ENCODE measurements around the gene DLG1. TPM values are rescaled to one million over a fixed set of nuclear protein-coding genes. Genes with fewer than 3 reads are reported as not detected.

The DLG1 gene
- total RNA-seq, 1 donor from 2014 or later = 138 TPM

- no peak overlapping the region for H3K4me3 ChIP-seq
- no peaks in the 10 kb centered on the region for H3F3A ChIP-seq (ENCODE audit: low read depth)
- no peak for DNase-seq (ENCODE audit: low spot score)
- Mint-ChIP-seq H3K4me3 (peak overlapping the region; percentile 28), H3K27ac (no peak overlapping the region), H3K27me3 (ENCODE audit: insufficient read depth, low read depth) (peaks cover 16% of the 10 kb centered on the region), H3K9me3 (no peaks in the 10 kb centered on the region), H3K36me3 (no peaks in the 10 kb centered on the region), H3K4me1 (peaks cover 38% of the 10 kb centered on the region)
- H3K79me2 ChIP-seq (ENCODE audit: low read depth) = no peaks in the 10 kb centered on the region
- TF ChIP-seq EZH2 (IDR thresholded peaks at IDR 0.05) (no peak), EZH2phosphoT487 (IDR thresholded peaks at IDR 0.05) (no peak)
- TF ChIP-seq, protein P1, sequence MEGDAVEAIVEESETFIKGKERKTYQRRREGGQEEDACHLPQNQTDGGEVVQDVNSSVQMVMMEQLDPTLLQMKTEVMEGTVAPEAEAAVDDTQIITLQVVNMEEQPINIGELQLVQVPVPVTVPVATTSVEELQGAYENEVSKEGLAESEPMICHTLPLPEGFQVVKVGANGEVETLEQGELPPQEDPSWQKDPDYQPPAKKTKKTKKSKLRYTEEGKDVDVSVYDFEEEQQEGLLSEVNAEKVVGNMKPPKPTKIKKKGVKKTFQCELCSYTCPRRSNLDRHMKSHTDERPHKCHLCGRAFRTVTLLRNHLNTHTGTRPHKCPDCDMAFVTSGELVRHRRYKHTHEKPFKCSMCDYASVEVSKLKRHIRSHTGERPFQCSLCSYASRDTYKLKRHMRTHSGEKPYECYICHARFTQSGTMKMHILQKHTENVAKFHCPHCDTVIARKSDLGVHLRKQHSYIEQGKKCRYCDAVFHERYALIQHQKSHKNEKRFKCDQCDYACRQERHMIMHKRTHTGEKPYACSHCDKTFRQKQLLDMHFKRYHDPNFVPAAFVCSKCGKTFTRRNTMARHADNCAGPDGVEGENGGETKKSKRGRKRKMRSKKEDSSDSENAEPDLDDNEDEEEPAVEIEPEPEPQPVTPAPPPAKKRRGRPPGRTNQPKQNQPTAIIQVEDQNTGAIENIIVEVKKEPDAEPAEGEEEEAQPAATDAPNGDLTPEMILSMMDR (IDR thresholded peaks at IDR 0.05) = no peak
- H3K4me1 ChIP-seq = peaks cover 15% of the 10 kb centered on the region
- no peaks in the 10 kb centered on the region for H4K20me1 ChIP-seq (ENCODE audit: low read depth)
- H3K27me3 ChIP-seq = no peaks in the 10 kb centered on the region
- no peaks in the 10 kb centered on the region for H3K9me3 ChIP-seq (ENCODE audit: low read depth)
- no peak overlapping the region for H3K27ac ChIP-seq
- H3K4me2 ChIP-seq = peak overlapping the region; percentile 31
- no peak overlapping the region for H3K9ac ChIP-seq
- no peak overlapping the region for H2AFZ ChIP-seq (replicated peaks)
- no peaks in the 10 kb centered on the region for H3K36me3 ChIP-seq
Measured at GRCh38 chr3:197022405-197023231, 275.8 kb downstream of the DLG1 start.

GRCh38 chr3:197021729-197022404 lies 276.5 kb downstream of the DLG1 start:
- no peaks in the 10 kb centered on the region for H3K27me3 ChIP-seq
- Mint-ChIP-seq H3K27me3 (ENCODE audit: insufficient read depth, low read depth) (peaks cover 16% of the 10 kb centered on the region), H3K9me3 (no peaks in the 10 kb centered on the region), H3K4me3 (no peak overlapping the region), H3K4me1 (peaks cover 38% of the 10 kb centered on the region), H3K36me3 (no peaks in the 10 kb centered on the region), H3K27ac (peak overlapping the region; percentile 58)
- H3K27ac ChIP-seq = no peak overlapping the region
- H3K9ac ChIP-seq = no peak overlapping the region
- no peak for DNase-seq (ENCODE audit: low spot score)
- TF ChIP-seq EZH2 (IDR thresholded peaks at IDR 0.05) (no peak), EZH2phosphoT487 (IDR thresholded peaks at IDR 0.05) (no peak)
- TF ChIP-seq, protein P1 (IDR thresholded peaks at IDR 0.05) = no peak
- H3K4me3 ChIP-seq = no peak overlapping the region
- no peaks in the 10 kb centered on the region for H4K20me1 ChIP-seq (ENCODE audit: low read depth)
- no peak overlapping the region for H2AFZ ChIP-seq (replicated peaks)
- H3K79me2 ChIP-seq (ENCODE audit: low read depth) = no peaks in the 10 kb centered on the region
- no peaks in the 10 kb centered on the region for H3K36me3 ChIP-seq
- H3K4me1 ChIP-seq = peaks cover 15% of the 10 kb centered on the region
- H3K9me3 ChIP-seq (ENCODE audit: low read depth) = no peaks in the 10 kb centered on the region
- H3F3A ChIP-seq (ENCODE audit: low read depth) = no peaks in the 10 kb centered on the region
- H3K4me2 ChIP-seq = no peak overlapping the region

- TF ChIP-seq EZH2 (IDR thresholded peaks at IDR 0.05) = no peak
- TF ChIP-seq, protein P1 (IDR thresholded peaks at IDR 0.05) = no peak
- TF ChIP-seq EZH2phosphoT487 (IDR thresholded peaks at IDR 0.05) = no peak
- H3K4me3 Mint-ChIP-seq = no peak overlapping the region
Measured at GRCh38 chr3:197021231-197021630, 277.2 kb downstream of the DLG1 start.

More at GRCh38 chr3:197021231-197021630, 277.2 kb downstream of the DLG1 start:
- H3K79me2 ChIP-seq (ENCODE audit: low read depth) = no peaks in the 10 kb centered on the region
- no peak overlapping the region for H3K4me3 ChIP-seq
- peaks cover 38% of the 10 kb centered on the region for H3K4me1 Mint-ChIP-seq
- H3K36me3 ChIP-seq = no peaks in the 10 kb centered on the region
- no peaks in the 10 kb centered on the region for H3K36me3 Mint-ChIP-seq
- no peak for DNase-seq (ENCODE audit: low spot score)
- H3K9me3 Mint-ChIP-seq = no peaks in the 10 kb centered on the region
- H2AFZ ChIP-seq (replicated peaks) = no peak overlapping the region
- H3K4me1 ChIP-seq = peaks cover 15% of the 10 kb centered on the region
- peak overlapping the region; percentile 27 for H3K4me2 ChIP-seq
- H3K27me3 Mint-ChIP-seq (ENCODE audit: insufficient read depth, low read depth) = peaks cover 15% of the 10 kb centered on the region
- no peaks in the 10 kb centered on the region for H3K9me3 ChIP-seq (ENCODE audit: low read depth)
- no peak overlapping the region for H3K9ac ChIP-seq
- H4K20me1 ChIP-seq (ENCODE audit: low read depth) = no peaks in the 10 kb centered on the region
- H3K27me3 ChIP-seq = no peaks in the 10 kb centered on the region
- H3K27ac Mint-ChIP-seq = no peak overlapping the region
- H3F3A ChIP-seq (ENCODE audit: low read depth) = no peaks in the 10 kb centered on the region
- H3K27ac ChIP-seq = no peak overlapping the region

Measured in neural progenitor cell (in vitro differentiated cells).